Suprapubic skin (tissue), 4 donors: ENCODE data around the gene KRTAP19-6. TPM values are rescaled to one million over a fixed set of nuclear protein-coding genes. Genes with fewer than 3 reads are reported as not detected.

Experiments used
- DNase-seq, 2 donors: peaks; one replicate each; pipeline ENCODE4 v3.0.0-alpha.2; 2019; ENCODE audit warnings: low spot score in 2 of 2
- H3K27ac ChIP-seq: fragments of 200-600 bp; sonication (generic); one replicate; pipeline ENCODE4 v1.5.1; 2019
- H3K27me3 ChIP-seq: fragments of 200-600 bp; sonication (generic); one replicate; pipeline ENCODE4 v1.5.1; 2019
- H3K36me3 ChIP-seq: fragments of 200-600 bp; sonication (generic); one replicate; pipeline ENCODE4 v1.5.1; 2019
- H3K4me1 ChIP-seq: fragments of 200-600 bp; sonication (generic); one replicate; pipeline ENCODE4 v1.5.1; 2019
- H3K4me3 ChIP-seq: fragments of 200-600 bp; sonication (generic); one replicate; pipeline ENCODE4 v1.5.1; 2019; ENCODE audit warnings: mild to moderate bottlenecking
- H3K9me3 ChIP-seq: fragments of 200-600 bp; sonication (generic); one replicate; pipeline ENCODE4 v1.5.1; 2019
- EP300 ChIP-seq: sonication (generic); formaldehyde crosslinking; IDR thresholded peaks from one replicate; pipeline ENCODE4 v1.6.1; 2017; ENCODE audit warnings: antibody characterized with exemption
- POLR2A ChIP-seq, 2 donors: fragments of 450-650 bp; IDR thresholded peaks; one replicate each; pipeline ENCODE4 v1.6.1; 2017; ENCODE audit warnings: antibody characterized with exemption in 2 of 2, mild to moderate bottlenecking in 2 of 2, moderate library complexity in 2 of 2
- POLR2AphosphoS5 ChIP-seq, 3 donors: sonication (generic); formaldehyde crosslinking; IDR thresholded peaks; one replicate each; pipeline ENCODE4 v1.6.1; 2017; ENCODE audit warnings: antibody characterized with exemption in 3 of 3
- WGBS: methylation state at CpG from one replicate; pipeline ENCODE4 v1.1.5; 2018; 5-methylcytosine and 5-hydroxymethylcytosine counted together
- total RNA-seq, 4 donors: library from RNA; depleted of rRNA; stranded (reverse); fragments of >200 nt; gene quantifications; one replicate each; pipeline ENCODE4 v1.1.0, GENCODE V29; 2016
- TF ChIP-seq, protein P1 (sequence below), 2 donors: fragments of 200-600 bp in 1 of 2; fragments of 450-650 bp in 1 of 2; sonication (generic) in 1 of 2; IDR thresholded peaks; one replicate each; pipeline ENCODE4 v1.5.1; 2016 to 2019; ENCODE audit warnings: antibody characterized with exemption in 2 of 2, mild to moderate bottlenecking in 1 of 2, moderate library complexity in 1 of 2

Gene KRTAP19-6
- total RNA-seq, 4 donors from 2014 or later = not detected

DNA sequence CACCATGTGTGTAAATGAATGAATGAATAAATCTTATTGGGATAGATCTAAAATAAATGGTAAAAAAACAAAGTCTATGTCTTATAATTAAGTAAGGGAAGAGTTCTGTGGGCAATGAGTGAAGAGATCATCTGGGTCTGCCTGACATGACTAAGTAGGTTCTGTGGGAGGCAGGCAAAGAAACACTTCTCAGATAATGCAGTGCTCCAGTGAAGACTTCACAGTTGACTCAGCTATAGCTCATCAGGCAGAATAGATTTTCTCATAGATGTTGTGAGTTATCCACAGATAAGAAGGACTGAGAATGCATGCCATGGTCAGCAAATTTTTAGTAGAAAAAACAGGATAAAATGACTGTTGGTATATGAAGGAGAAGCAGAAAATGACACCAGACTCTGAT lies 36.1 kb upstream of the KRTAP19-6 start:
- no peaks in the 10 kb centered on the region for H3K4me1 ChIP-seq
- no peak for DNase-seq
- TF ChIP-seq POLR2AphosphoS5 (IDR thresholded peaks at IDR 0.05) = no peak
- TF ChIP-seq POLR2A (IDR thresholded peaks at IDR 0.05) = no peak
- TF ChIP-seq, protein P1, sequence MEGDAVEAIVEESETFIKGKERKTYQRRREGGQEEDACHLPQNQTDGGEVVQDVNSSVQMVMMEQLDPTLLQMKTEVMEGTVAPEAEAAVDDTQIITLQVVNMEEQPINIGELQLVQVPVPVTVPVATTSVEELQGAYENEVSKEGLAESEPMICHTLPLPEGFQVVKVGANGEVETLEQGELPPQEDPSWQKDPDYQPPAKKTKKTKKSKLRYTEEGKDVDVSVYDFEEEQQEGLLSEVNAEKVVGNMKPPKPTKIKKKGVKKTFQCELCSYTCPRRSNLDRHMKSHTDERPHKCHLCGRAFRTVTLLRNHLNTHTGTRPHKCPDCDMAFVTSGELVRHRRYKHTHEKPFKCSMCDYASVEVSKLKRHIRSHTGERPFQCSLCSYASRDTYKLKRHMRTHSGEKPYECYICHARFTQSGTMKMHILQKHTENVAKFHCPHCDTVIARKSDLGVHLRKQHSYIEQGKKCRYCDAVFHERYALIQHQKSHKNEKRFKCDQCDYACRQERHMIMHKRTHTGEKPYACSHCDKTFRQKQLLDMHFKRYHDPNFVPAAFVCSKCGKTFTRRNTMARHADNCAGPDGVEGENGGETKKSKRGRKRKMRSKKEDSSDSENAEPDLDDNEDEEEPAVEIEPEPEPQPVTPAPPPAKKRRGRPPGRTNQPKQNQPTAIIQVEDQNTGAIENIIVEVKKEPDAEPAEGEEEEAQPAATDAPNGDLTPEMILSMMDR (IDR thresholded peaks at IDR 0.05) = no peak
- TF ChIP-seq EP300 = no peak
- H3K36me3 ChIP-seq = no peaks in the 10 kb centered on the region
- no peak overlapping the region for H3K27ac ChIP-seq
- no peaks in the 10 kb centered on the region for H3K9me3 ChIP-seq
- no peak overlapping the region for H3K4me3 ChIP-seq
- no peaks in the 10 kb centered on the region for H3K27me3 ChIP-seq

DNA sequence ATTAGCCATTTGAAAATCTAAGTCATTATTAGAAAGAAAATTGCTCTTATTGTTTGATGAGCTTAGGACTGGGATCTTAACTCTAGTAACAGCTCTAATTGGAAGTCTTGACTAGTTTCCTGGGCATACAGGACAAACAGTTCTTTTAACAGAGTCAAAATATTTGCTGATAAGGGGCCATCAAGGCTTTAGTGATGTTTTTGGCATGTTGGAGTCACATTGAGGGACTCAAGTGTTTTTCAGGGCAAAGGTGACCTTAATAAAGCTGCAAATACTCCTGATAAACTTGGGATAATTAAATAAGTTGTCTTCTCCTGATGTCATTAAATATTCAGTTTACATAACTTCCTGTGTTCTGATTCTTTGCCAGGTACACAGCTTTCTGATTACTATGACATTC lies 26.0 kb upstream of the KRTAP19-6 start:
- no peak for TF ChIP-seq POLR2AphosphoS5 (IDR thresholded peaks at IDR 0.05)
- no peak for TF ChIP-seq EP300
- TF ChIP-seq POLR2A (IDR thresholded peaks at IDR 0.05) = no peak
- TF ChIP-seq, protein P1 (IDR thresholded peaks at IDR 0.05) = no peak
- no peak for DNase-seq
- H3K4me3 ChIP-seq = no peak overlapping the region
- H3K27ac ChIP-seq = no peak overlapping the region
- H3K4me1 ChIP-seq = no peaks in the 10 kb centered on the region
- H3K36me3 ChIP-seq = no peaks in the 10 kb centered on the region
- H3K9me3 ChIP-seq = no peaks in the 10 kb centered on the region
- no peaks in the 10 kb centered on the region for H3K27me3 ChIP-seq

DNA sequence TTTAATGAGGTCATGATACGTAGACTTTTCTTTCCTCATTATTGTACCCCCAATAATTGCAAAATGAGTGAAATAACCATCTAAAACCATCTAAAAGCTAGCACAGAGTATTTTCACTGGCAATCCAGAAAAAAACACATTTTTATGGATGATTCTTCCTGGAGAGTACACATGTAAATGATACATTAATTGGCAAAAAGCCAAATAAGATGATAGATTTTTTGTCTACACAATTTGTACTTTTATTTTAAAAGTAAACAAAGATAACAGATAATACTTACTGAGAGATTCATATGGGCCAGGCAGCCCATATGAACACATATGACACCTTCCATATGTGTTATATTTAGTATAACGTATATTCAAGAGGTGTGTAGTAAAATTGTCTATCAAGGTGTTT lies 22.0 kb upstream of the KRTAP19-6 start:
- WGBS = 91% methylated on average over 2 of the region's 2 CpGs
- no peak for DNase-seq
- no peaks in the 10 kb centered on the region for H3K4me1 ChIP-seq
- no peak overlapping the region for H3K4me3 ChIP-seq
- no peak overlapping the region for H3K27ac ChIP-seq
- no peaks in the 10 kb centered on the region for H3K9me3 ChIP-seq
- no peaks in the 10 kb centered on the region for H3K36me3 ChIP-seq
- no peaks in the 10 kb centered on the region for H3K27me3 ChIP-seq
- no peak for TF ChIP-seq POLR2AphosphoS5 (IDR thresholded peaks at IDR 0.05)
- no peak for TF ChIP-seq EP300
- no peak for TF ChIP-seq POLR2A (IDR thresholded peaks at IDR 0.05)
- TF ChIP-seq, protein P1 (IDR thresholded peaks at IDR 0.05) = no peak

DNA sequence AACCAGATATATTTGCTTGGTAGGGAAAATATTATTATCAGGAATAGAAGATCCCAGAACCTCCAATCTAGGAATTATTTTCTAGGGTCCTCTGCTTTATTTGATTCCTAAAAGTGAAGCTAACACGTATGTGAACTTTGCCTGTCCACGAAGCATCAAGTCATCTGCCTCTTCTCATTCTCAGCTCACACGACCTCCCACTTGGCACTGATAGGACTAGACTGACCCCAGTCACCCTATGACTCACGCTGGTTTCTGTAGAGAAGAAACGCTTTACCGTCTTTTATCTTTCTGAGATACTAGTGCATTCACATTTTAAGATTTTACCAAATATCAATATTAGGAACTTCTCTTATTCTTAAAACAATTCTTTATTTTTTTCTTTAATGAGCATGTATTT lies 21.4 kb upstream of the KRTAP19-6 start:
- Histone ChIP-seq H3K4me1 (no peaks in the 10 kb centered on the region), H3K9me3 (no peaks in the 10 kb centered on the region), H3K36me3 (no peaks in the 10 kb centered on the region), H3K27ac (no peak overlapping the region), H3K27me3 (no peaks in the 10 kb centered on the region), H3K4me3 (no peak overlapping the region)
- 81% methylated on average over 6 of the region's 6 CpGs for WGBS
- no peak for TF ChIP-seq POLR2A (IDR thresholded peaks at IDR 0.05)
- TF ChIP-seq POLR2AphosphoS5 (IDR thresholded peaks at IDR 0.05) = no peak
- TF ChIP-seq, protein P1 (IDR thresholded peaks at IDR 0.05) = no peak
- TF ChIP-seq EP300 = no peak
- no peak for DNase-seq

DNA sequence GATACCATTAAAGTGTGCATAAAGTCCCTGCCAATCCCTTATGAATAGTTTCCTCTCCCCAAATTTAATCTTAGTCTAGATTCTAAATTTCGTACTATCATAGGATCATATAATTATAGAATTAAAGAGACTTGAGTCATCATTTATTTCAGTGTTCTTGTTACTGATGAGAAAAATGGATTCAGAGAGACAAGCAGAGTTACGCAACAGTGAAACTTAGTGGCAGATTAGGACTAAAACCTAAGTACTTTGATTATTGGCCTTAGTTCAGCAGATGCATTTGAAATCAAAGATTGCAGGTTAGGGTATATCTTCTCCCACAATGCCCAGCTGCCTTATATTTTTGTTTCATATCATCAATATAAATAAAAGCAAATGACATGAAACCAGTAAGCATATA lies 20.3 kb upstream of the KRTAP19-6 start:
- no peaks in the 10 kb centered on the region for H3K4me1 ChIP-seq
- H3K36me3 ChIP-seq = no peaks in the 10 kb centered on the region
- no peak for DNase-seq
- TF ChIP-seq EP300 (no peak), POLR2AphosphoS5 (IDR thresholded peaks at IDR 0.05) (no peak), POLR2A (IDR thresholded peaks at IDR 0.05) (no peak)
- TF ChIP-seq, protein P1 (IDR thresholded peaks at IDR 0.05) = no peak
- H3K27ac ChIP-seq = no peak overlapping the region
- H3K4me3 ChIP-seq = no peak overlapping the region
- no peaks in the 10 kb centered on the region for H3K27me3 ChIP-seq
- no peaks in the 10 kb centered on the region for H3K9me3 ChIP-seq
- WGBS = 59% methylated on average over 2 of the region's 2 CpGs
